ENCODE results near the gene IFIT5.
"Not testable (repeated sequence)": the region's sequence is repeated elsewhere in the genome, so short reads cannot be mapped to it uniquely, and the experiment has no call there.

The IFIT5 gene

GRCh38 chr10:89442289-89442688 lies 27.9 kb downstream of the IFIT5 start:
- no peaks in the 10 kb centered on the region for H3K36me3 ChIP-seq (ENCODE audit: insufficient read depth, low read length)
- H3K9me3 ChIP-seq (ENCODE audit: insufficient read depth, low read depth, low read length), result no peaks in the 10 kb centered on the region
- H3K9me2 ChIP-seq (replicated peaks; ENCODE audit: low read depth, low read length), result no peaks in the 10 kb centered on the region
- TF ChIP-seq CTCF (conservative IDR thresholded peaks at IDR 0.05; ENCODE audit: low read length) (no peak), EZH2phosphoT487 (IDR thresholded peaks at IDR 0.05; ENCODE audit: borderline replicate concordance) (no peak)
- no peaks in the 10 kb centered on the region for H3K4me1 ChIP-seq (ENCODE audit: insufficient read depth, low read length, poor library complexity, severe bottlenecking)
- H3K9ac ChIP-seq (ENCODE audit: low read depth, low read length, poor library complexity, severe bottlenecking), result no peak overlapping the region
- H3K4me3 ChIP-seq (ENCODE audit: low read length, poor library complexity, severe bottlenecking), result no peak overlapping the region
- H3K79me2 ChIP-seq (ENCODE audit: insufficient read depth, low read length), result no peaks in the 10 kb centered on the region
- no peaks in the 10 kb centered on the region for H3F3A ChIP-seq (ENCODE audit: low read depth)
- H2AFZ ChIP-seq (ENCODE audit: low read length), result no peak overlapping the region
- H3K27me3 ChIP-seq (ENCODE audit: insufficient read depth, low read length, poor library complexity, severe bottlenecking), result no peaks in the 10 kb centered on the region
- no peak overlapping the region for H3K4me2 ChIP-seq (ENCODE audit: low read depth, low read length, poor library complexity, severe bottlenecking)
- no peaks in the 10 kb centered on the region for H4K20me1 ChIP-seq (ENCODE audit: insufficient read depth, low read length, poor library complexity, severe bottlenecking)

DNA sequence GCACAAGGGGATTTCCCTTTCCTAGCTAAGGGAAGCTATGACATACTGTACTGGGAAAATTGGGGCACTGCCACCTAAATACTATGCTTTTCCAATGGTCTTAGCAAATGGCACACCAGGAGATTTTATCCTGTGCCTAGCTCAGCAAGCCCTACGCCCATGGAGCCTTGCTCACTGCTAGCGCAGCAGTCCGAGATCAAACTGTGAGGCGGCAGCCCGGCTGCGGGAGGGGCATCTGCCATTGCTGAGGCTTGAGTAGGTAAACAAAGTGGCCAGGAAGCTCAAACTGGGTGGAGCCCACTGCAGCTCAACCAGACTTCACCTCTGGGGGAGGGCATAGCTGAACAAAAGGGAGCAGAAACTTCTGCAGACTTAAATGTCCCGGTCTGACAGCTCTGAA lies 30.5 kb downstream of the IFIT5 start:
- not testable (repeated sequence) for H3K9me2 ChIP-seq (replicated peaks; ENCODE audit: low read depth, low read length); H3K9ac ChIP-seq (ENCODE audit: low read depth, low read length, poor library complexity, severe bottlenecking); H3K4me3 ChIP-seq (ENCODE audit: low read length, poor library complexity, severe bottlenecking); H2AFZ ChIP-seq (ENCODE audit: low read length); H4K20me1 ChIP-seq (ENCODE audit: insufficient read depth, low read length, poor library complexity, severe bottlenecking); H3K4me2 ChIP-seq (ENCODE audit: low read depth, low read length, poor library complexity, severe bottlenecking); H3K79me2 ChIP-seq (ENCODE audit: insufficient read depth, low read length); H3F3A ChIP-seq (ENCODE audit: low read depth); H3K4me1 ChIP-seq (ENCODE audit: insufficient read depth, low read length, poor library complexity, severe bottlenecking); H3K27me3 ChIP-seq (ENCODE audit: insufficient read depth, low read length, poor library complexity, severe bottlenecking); H3K36me3 ChIP-seq (ENCODE audit: insufficient read depth, low read length); H3K9me3 ChIP-seq (ENCODE audit: insufficient read depth, low read depth, low read length)

DNA sequence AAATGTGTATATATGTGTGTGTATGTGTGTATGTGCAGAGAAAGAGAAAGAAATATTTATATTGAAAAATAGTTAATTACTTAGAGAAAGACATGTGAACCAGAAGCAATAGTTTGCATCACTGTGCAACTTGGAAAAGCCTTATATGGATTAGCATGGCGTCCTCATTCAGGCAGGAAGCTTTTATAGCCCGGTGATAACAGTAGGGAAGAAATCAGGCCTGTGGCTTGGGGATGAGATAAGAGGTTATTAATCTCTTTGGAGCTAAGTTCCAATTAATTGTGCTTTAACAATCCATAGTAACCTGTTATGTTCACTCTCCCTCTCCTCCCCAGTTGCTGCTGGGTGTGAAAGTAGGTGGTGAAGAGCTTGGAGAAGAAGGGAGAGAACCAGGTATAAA lies 36.5 kb downstream of the IFIT5 start:
- no peaks in the 10 kb centered on the region for H3K27me3 ChIP-seq (ENCODE audit: insufficient read depth, low read length, poor library complexity, severe bottlenecking)
- H3K9me2 ChIP-seq (replicated peaks; ENCODE audit: low read depth, low read length), result no peaks in the 10 kb centered on the region
- TF ChIP-seq CTCF (conservative IDR thresholded peaks at IDR 0.05; ENCODE audit: low read length), result no peak
- no peak for TF ChIP-seq EZH2phosphoT487 (IDR thresholded peaks at IDR 0.05; ENCODE audit: borderline replicate concordance)
- H3K9me3 ChIP-seq (ENCODE audit: insufficient read depth, low read depth, low read length), result no peaks in the 10 kb centered on the region
- H3F3A ChIP-seq (ENCODE audit: low read depth), result no peaks in the 10 kb centered on the region
- no peak overlapping the region for H3K9ac ChIP-seq (ENCODE audit: low read depth, low read length, poor library complexity, severe bottlenecking)
- no peaks in the 10 kb centered on the region for H4K20me1 ChIP-seq (ENCODE audit: insufficient read depth, low read length, poor library complexity, severe bottlenecking)
- no peak overlapping the region for H2AFZ ChIP-seq (ENCODE audit: low read length)
- H3K36me3 ChIP-seq (ENCODE audit: insufficient read depth, low read length), result no peaks in the 10 kb centered on the region
- H3K79me2 ChIP-seq (ENCODE audit: insufficient read depth, low read length), result no peaks in the 10 kb centered on the region
- H3K4me1 ChIP-seq (ENCODE audit: insufficient read depth, low read length, poor library complexity, severe bottlenecking), result peaks cover 4% of the 10 kb centered on the region
- H3K4me3 ChIP-seq (ENCODE audit: low read length, poor library complexity, severe bottlenecking), result no peak overlapping the region
- no peak overlapping the region for H3K4me2 ChIP-seq (ENCODE audit: low read depth, low read length, poor library complexity, severe bottlenecking)

GRCh38 chr10:89452193-89452592 lies 37.8 kb downstream of the IFIT5 start:
- Histone ChIP-seq H3K9me2 (replicated peaks; ENCODE audit: low read depth, low read length) (no peaks in the 10 kb centered on the region), H3K9ac (ENCODE audit: low read depth, low read length, poor library complexity, severe bottlenecking) (no peak overlapping the region), H2AFZ (ENCODE audit: low read length) (peak overlapping the region; percentile 71), H3K79me2 (ENCODE audit: insufficient read depth, low read length) (no peaks in the 10 kb centered on the region), H3K4me1 (ENCODE audit: insufficient read depth, low read length, poor library complexity, severe bottlenecking) (peaks cover 4% of the 10 kb centered on the region), H4K20me1 (ENCODE audit: insufficient read depth, low read length, poor library complexity, severe bottlenecking) (no peaks in the 10 kb centered on the region), H3K4me3 (ENCODE audit: low read length, poor library complexity, severe bottlenecking) (no peak overlapping the region), H3K4me2 (ENCODE audit: low read depth, low read length, poor library complexity, severe bottlenecking) (no peak overlapping the region), H3K27me3 (ENCODE audit: insufficient read depth, low read length, poor library complexity, severe bottlenecking) (no peaks in the 10 kb centered on the region), H3K36me3 (ENCODE audit: insufficient read depth, low read length) (no peaks in the 10 kb centered on the region), H3K9me3 (ENCODE audit: insufficient read depth, low read depth, low read length) (no peaks in the 10 kb centered on the region), H3F3A (ENCODE audit: low read depth) (no peaks in the 10 kb centered on the region)
- TF ChIP-seq CTCF (conservative IDR thresholded peaks at IDR 0.05; ENCODE audit: low read length) (no peak), EZH2phosphoT487 (IDR thresholded peaks at IDR 0.05; ENCODE audit: borderline replicate concordance) (no peak)
